DOHH2 (cell line): ENCODE measurements around the gene CDC16.
"Not testable (repeated sequence)": the region's sequence is repeated elsewhere in the genome, so short reads cannot be mapped to it uniquely, and the experiment has no call there.

ENCODE experiments used
- H3F3A ChIP-seq: fragments of 200-600 bp; sonication (generic), shearing (Covaris generic); 2 replicates; pipeline ENCODE4 v1.6.0; 2016; ENCODE audit warnings: antibody characterized with exemption, mild to moderate bottlenecking; ENCODE audit not compliant: control insufficient read depth, insufficient read depth
- H3K27ac ChIP-seq: fragments of 200-600 bp; sonication (generic); 2 replicates; pipeline ENCODE4 v1.5.1; 2014; ENCODE audit warnings: low read depth, mild to moderate bottlenecking, low read length, moderate library complexity
- H3K27me3 ChIP-seq: fragments of 200-600 bp; sonication (generic); 2 replicates; pipeline ENCODE4 v1.6.1; 2014; ENCODE audit warnings: mild to moderate bottlenecking, low read length, mixed read lengths; ENCODE audit not compliant: control insufficient read depth
- H3K36me3 ChIP-seq: fragments of 200-600 bp; sonication (generic); 2 replicates; pipeline ENCODE4 v1.6.1; 2014; ENCODE audit warnings: mild to moderate bottlenecking, low read length, moderate library complexity, mixed read lengths; ENCODE audit not compliant: control insufficient read depth
- H3K4me1 ChIP-seq: fragments of 200-600 bp; sonication (generic); 2 replicates; pipeline ENCODE4 v1.6.1; 2014; ENCODE audit warnings: mild to moderate bottlenecking, low read length, mixed read lengths; ENCODE audit not compliant: control insufficient read depth
- H3K4me2 ChIP-seq: fragments of 200-600 bp; sonication (generic); 2 replicates; pipeline ENCODE4 v1.6.0; 2014; ENCODE audit warnings: mild to moderate bottlenecking, low read length, moderate library complexity
- H3K4me3 ChIP-seq: fragments of 200-600 bp; sonication (generic); 2 replicates; pipeline ENCODE4 v1.5.1; 2014; ENCODE audit warnings: mild to moderate bottlenecking, low read length, mixed read lengths
- H3K79me2 ChIP-seq: fragments of 200-600 bp; sonication (generic); 2 replicates; pipeline ENCODE4 v1.6.1; 2014; ENCODE audit warnings: mild to moderate bottlenecking, low read length, mixed read lengths; ENCODE audit not compliant: control insufficient read depth
- H3K9me2 ChIP-seq: fragments of 200-600 bp; sonication (generic); replicated peaks from 2 replicates; pipeline ENCODE4 v1.6.1; 2014; ENCODE audit warnings: mild to moderate bottlenecking, low read length, mixed read lengths; ENCODE audit not compliant: control insufficient read depth
- H3K9me3 ChIP-seq: fragments of 200-600 bp; sonication (generic); 2 replicates; pipeline ENCODE4 v1.6.1; 2014; ENCODE audit warnings: antibody characterized with exemption, low read length, mixed read lengths; ENCODE audit not compliant: control insufficient read depth, insufficient read depth
- H4K20me1 ChIP-seq: fragments of 200-600 bp; sonication (generic); 2 replicates; pipeline ENCODE4 v1.6.0; 2014; ENCODE audit warnings: low read depth, mild to moderate bottlenecking, antibody characterized with exemption, low read length, moderate library complexity; ENCODE audit not compliant: control insufficient read depth, insufficient read depth
- CTCF ChIP-seq: fragments of 200-600 bp; sonication (generic); IDR thresholded peaks from one replicate; pipeline ENCODE4 v1.5.1; 2014; ENCODE audit warnings: antibody characterized with exemption, mild to moderate bottlenecking, low read depth, low read length; ENCODE audit not compliant: poor library complexity, severe bottlenecking
- EZH2phosphoT487 ChIP-seq: fragments of 200-600 bp; sonication (generic); IDR thresholded peaks from 2 replicates; pipeline ENCODE4 v1.6.1; 2017; ENCODE audit warnings: borderline replicate concordance, mild to moderate bottlenecking, antibody characterized with exemption, low read length, moderate library complexity, mixed read lengths

Gene CDC16

GRCh38 chr13:114196629-114197028, 38.1 kb upstream of the CDC16 start:
- no peak for TF ChIP-seq CTCF
- TF ChIP-seq EZH2phosphoT487 = no peak
- Histone ChIP-seq H3F3A (no peaks in the 10 kb centered on the region), H3K79me2 (no peaks in the 10 kb centered on the region), H3K9me2 (no peaks in the 10 kb centered on the region), H3K9me3 (no peaks in the 10 kb centered on the region), H4K20me1 (no peaks in the 10 kb centered on the region), H3K36me3 (no peaks in the 10 kb centered on the region), H3K4me3 (no peak overlapping the region), H3K4me2 (no peak overlapping the region), H3K27ac (no peak overlapping the region), H3K4me1 (no peaks in the 10 kb centered on the region), H3K27me3 (no peaks in the 10 kb centered on the region)

GRCh38 chr13:114198556-114198955, 36.1 kb upstream of the CDC16 start:
- H3K9me3 ChIP-seq = no peaks in the 10 kb centered on the region
- H3F3A ChIP-seq = no peaks in the 10 kb centered on the region
- no peaks in the 10 kb centered on the region for H3K79me2 ChIP-seq
- H3K9me2 ChIP-seq = no peaks in the 10 kb centered on the region
- TF ChIP-seq EZH2phosphoT487 (no peak), CTCF (no peak)
- no peaks in the 10 kb centered on the region for H3K27me3 ChIP-seq
- H3K27ac ChIP-seq = no peak overlapping the region
- H3K4me3 ChIP-seq = no peak overlapping the region
- no peaks in the 10 kb centered on the region for H3K36me3 ChIP-seq
- no peak overlapping the region for H3K4me2 ChIP-seq
- H3K4me1 ChIP-seq = no peaks in the 10 kb centered on the region
- no peaks in the 10 kb centered on the region for H4K20me1 ChIP-seq

GRCh38 chr13:114199526-114199925, 35.2 kb upstream of the CDC16 start:
- H3F3A ChIP-seq, H3K27ac ChIP-seq, H3K36me3 ChIP-seq, H3K27me3 ChIP-seq, H3K4me1 ChIP-seq, H3K4me3 ChIP-seq, H3K79me2 ChIP-seq, H3K4me2 ChIP-seq, H4K20me1 ChIP-seq, H3K9me3 ChIP-seq, H3K9me2 ChIP-seq: not testable (repeated sequence)

GRCh38 chr13:114199954-114200353, 34.7 kb upstream of the CDC16 start:
- H3K4me1 ChIP-seq = no peaks in the 10 kb centered on the region
- no peaks in the 10 kb centered on the region for H4K20me1 ChIP-seq
- H3F3A ChIP-seq = no peaks in the 10 kb centered on the region
- H3K27ac ChIP-seq = no peak overlapping the region
- no peaks in the 10 kb centered on the region for H3K9me3 ChIP-seq
- TF ChIP-seq EZH2phosphoT487 (no peak), CTCF (no peak)
- no peaks in the 10 kb centered on the region for H3K9me2 ChIP-seq
- no peaks in the 10 kb centered on the region for H3K36me3 ChIP-seq
- H3K4me3 ChIP-seq = no peak overlapping the region
- no peaks in the 10 kb centered on the region for H3K27me3 ChIP-seq
- no peaks in the 10 kb centered on the region for H3K79me2 ChIP-seq
- H3K4me2 ChIP-seq = no peak overlapping the region
